ENCODE results near the gene CEP72. TPM values are rescaled to one million over a fixed set of nuclear protein-coding genes. Genes with fewer than 3 reads are reported as not detected.

The CEP72 gene
- total RNA-seq, 1 experiment from 2014 or later: 33.2 TPM

GRCh38 chr5:618450-618849 is 6.3 kb downstream of the CEP72 start:
- no peak for ATAC-seq
- Histone ChIP-seq H3K4me1 (ENCODE audit: control insufficient read depth, insufficient read depth, low read length) (0 out of 2 replicates have a peak, but pooled peaks cover 2% of the 10 kb centered on the region), H3K36me3 (ENCODE audit: control insufficient read depth, insufficient read depth, low read length) (peaks cover 12% of the 10 kb centered on the region), H3K27me3 (ENCODE audit: control insufficient read depth, insufficient read depth, low read length) (no peaks in the 10 kb centered on the region), H3K4me3 (ENCODE audit: low read depth in 2 of 2, low read length in 2 of 2) (no peak overlapping the region), H3K27ac (ENCODE audit: low read length) (no peak overlapping the region), H3K9me3 (ENCODE audit: control insufficient read depth, insufficient read depth, low read depth, low read length) (no peaks in the 10 kb centered on the region)
- ChIA-PET CTCF (no interaction called here), POLR2A (no interaction called here)
- in situ Hi-C loops (cut with HindIII; ENCODE audit: low pct_unique_long_range_greater_than_20kb, low sequenced_read_pairs) (no loop called here), intact Hi-C loops (cut with micrococcal nuclease; ENCODE audit: unreplicated experiment) (loop anchor here (10.0 kb wide), 1 partner anchor 144 kb away; no protein-coding TSS in a partner anchor)
- no peak for DNase-seq (ENCODE audit: low read depth, low spot score)
- no TSS peak for BruUV-seq (replicated peaks)
- TF ChIP-seq SIN3A (IDR thresholded peaks at IDR 0.05; ENCODE audit: borderline replicate concordance, insufficient read depth, low read depth, low read length) (no peak), POLR2AphosphoS5 (IDR thresholded peaks at IDR 0.05; ENCODE audit: low read depth, low read length) (no peak), CTCF (IDR thresholded peaks at IDR 0.05) (no peak), TCF7L2 (IDR thresholded peaks at IDR 0.05; ENCODE audit: low read depth, low read length) (no peak), REST (IDR thresholded peaks at IDR 0.05; ENCODE audit: insufficient read depth in 1 of 2, low read depth in 2 of 2, low read length in 1 of 2) (no peak)

- H3K4me1 ChIP-seq (ENCODE audit: control insufficient read depth, insufficient read depth, low read length): no peaks in the 10 kb centered on the region
- no peaks in the 10 kb centered on the region for H3K9me3 ChIP-seq (ENCODE audit: control insufficient read depth, insufficient read depth, low read depth, low read length)
- BruUV-seq (replicated peaks): no TSS peak
- POLR2A ChIA-PET: no interaction called here
- no peak for DNase-seq (ENCODE audit: low read depth, low spot score)
- CTCF ChIA-PET: no interaction called here
- TF ChIP-seq TCF7L2 (IDR thresholded peaks at IDR 0.05; ENCODE audit: low read depth, low read length) (no peak), CTCF (IDR thresholded peaks at IDR 0.05) (no peak), REST (IDR thresholded peaks at IDR 0.05; ENCODE audit: insufficient read depth in 1 of 2, low read depth in 2 of 2, low read length in 1 of 2) (no peak), POLR2AphosphoS5 (IDR thresholded peaks at IDR 0.05; ENCODE audit: low read depth, low read length) (no peak), SIN3A (IDR thresholded peaks at IDR 0.05; ENCODE audit: borderline replicate concordance, insufficient read depth, low read depth, low read length) (no peak)
- H3K27me3 ChIP-seq (ENCODE audit: control insufficient read depth, insufficient read depth, low read length): no peaks in the 10 kb centered on the region
- no peak for ATAC-seq
- no peak overlapping the region for H3K4me3 ChIP-seq (ENCODE audit: low read depth in 2 of 2, low read length in 2 of 2)
- in situ Hi-C loops (cut with HindIII; ENCODE audit: low pct_unique_long_range_greater_than_20kb, low sequenced_read_pairs) (no loop called here), intact Hi-C loops (cut with micrococcal nuclease; ENCODE audit: unreplicated experiment) (loop anchor here (10.0 kb wide), 1 partner anchor 145 kb away; no protein-coding TSS in a partner anchor)
- no peak overlapping the region for H3K27ac ChIP-seq (ENCODE audit: low read length)
- peaks cover 13% of the 10 kb centered on the region for H3K36me3 ChIP-seq (ENCODE audit: control insufficient read depth, insufficient read depth, low read length)
These were observed 7.3 kb downstream of the CEP72 start for GRCh38 chr5:619444-619843.
